ENCODE measurements around the gene BLCAP. TPM values are rescaled to one million over a fixed set of nuclear protein-coding genes. Genes with fewer than 3 reads are reported as not detected.

BLCAP gene
- total and polyA plus RNA-seq, 2 experiments from 2014 or later = 62.2 to 64.8 TPM

GRCh38 chr20:37530696-37531095 lies 3.0 kb upstream of the BLCAP start:
- H3K9me2 ChIP-seq (ENCODE audit: insufficient read depth) = no peaks in the 10 kb centered on the region
- H4K20me1 ChIP-seq (replicated peaks; ENCODE audit: insufficient read depth) = peaks cover 3% of the 10 kb centered on the region; the same call in 1 of the 2 replicates
- peaks cover 3% of the 10 kb centered on the region; the same call in 1 of the 3 replicates for H3K36me3 Mint-ChIP-seq (ENCODE audit: low read depth)
- no peak overlapping the region for H3K27ac Mint-ChIP-seq
- peaks cover 8% of the 10 kb centered on the region for H3K4me1 ChIP-seq (ENCODE audit: insufficient read depth)
- no peaks in the 10 kb centered on the region for H3K27me3 ChIP-seq (ENCODE audit: insufficient read depth)
- no peak overlapping the region for H3K27ac ChIP-seq (ENCODE audit: low read depth)
- no peak for TF ChIP-seq NANOG (IDR thresholded peaks at IDR 0.05; ENCODE audit: borderline replicate concordance)
- no peak for TF ChIP-seq STAT1 (IDR thresholded peaks at IDR 0.05; ENCODE audit: unreplicated experiment)
- TF ChIP-seq EZH2phosphoT487 (IDR thresholded peaks at IDR 0.05; ENCODE audit: unreplicated experiment) = no peak
- TF ChIP-seq ZNF331 (CRISPR knock-in tag; IDR thresholded peaks at IDR 0.05; ENCODE audit: low read depth) = no peak
- no peak for TF ChIP-seq POLR2AphosphoS5 (IDR thresholded peaks at IDR 0.05; ENCODE audit: low read depth)
- TF ChIP-seq, protein P1, sequence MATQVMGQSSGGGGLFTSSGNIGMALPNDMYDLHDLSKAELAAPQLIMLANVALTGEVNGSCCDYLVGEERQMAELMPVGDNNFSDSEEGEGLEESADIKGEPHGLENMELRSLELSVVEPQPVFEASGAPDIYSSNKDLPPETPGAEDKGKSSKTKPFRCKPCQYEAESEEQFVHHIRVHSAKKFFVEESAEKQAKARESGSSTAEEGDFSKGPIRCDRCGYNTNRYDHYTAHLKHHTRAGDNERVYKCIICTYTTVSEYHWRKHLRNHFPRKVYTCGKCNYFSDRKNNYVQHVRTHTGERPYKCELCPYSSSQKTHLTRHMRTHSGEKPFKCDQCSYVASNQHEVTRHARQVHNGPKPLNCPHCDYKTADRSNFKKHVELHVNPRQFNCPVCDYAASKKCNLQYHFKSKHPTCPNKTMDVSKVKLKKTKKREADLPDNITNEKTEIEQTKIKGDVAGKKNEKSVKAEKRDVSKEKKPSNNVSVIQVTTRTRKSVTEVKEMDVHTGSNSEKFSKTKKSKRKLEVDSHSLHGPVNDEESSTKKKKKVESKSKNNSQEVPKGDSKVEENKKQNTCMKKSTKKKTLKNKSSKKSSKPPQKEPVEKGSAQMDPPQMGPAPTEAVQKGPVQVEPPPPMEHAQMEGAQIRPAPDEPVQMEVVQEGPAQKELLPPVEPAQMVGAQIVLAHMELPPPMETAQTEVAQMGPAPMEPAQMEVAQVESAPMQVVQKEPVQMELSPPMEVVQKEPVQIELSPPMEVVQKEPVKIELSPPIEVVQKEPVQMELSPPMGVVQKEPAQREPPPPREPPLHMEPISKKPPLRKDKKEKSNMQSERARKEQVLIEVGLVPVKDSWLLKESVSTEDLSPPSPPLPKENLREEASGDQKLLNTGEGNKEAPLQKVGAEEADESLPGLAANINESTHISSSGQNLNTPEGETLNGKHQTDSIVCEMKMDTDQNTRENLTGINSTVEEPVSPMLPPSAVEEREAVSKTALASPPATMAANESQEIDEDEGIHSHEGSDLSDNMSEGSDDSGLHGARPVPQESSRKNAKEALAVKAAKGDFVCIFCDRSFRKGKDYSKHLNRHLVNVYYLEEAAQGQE (IDR thresholded peaks at IDR 0.05; ENCODE audit: unreplicated experiment) = no peak
- TF ChIP-seq ZNF462 (CRISPR knock-in tag; IDR thresholded peaks at IDR 0.05) = no peak
- no peak for TF ChIP-seq CREB1 (CRISPR knock-in tag; IDR thresholded peaks at IDR 0.05; ENCODE audit: low read depth)
- TF ChIP-seq ZNF114 (CRISPR knock-in tag; IDR thresholded peaks at IDR 0.05) = no peak
- no peak for TF ChIP-seq ETS1 (IDR thresholded peaks at IDR 0.05)
- no peak for TF ChIP-seq JUNB (IDR thresholded peaks at IDR 0.05; ENCODE audit: unreplicated experiment)
- no peak for TF ChIP-seq EZH2 (IDR thresholded peaks at IDR 0.05; ENCODE audit: low read depth, unreplicated experiment)
- TF ChIP-seq CTCF (conservative IDR thresholded peaks at IDR 0.05; ENCODE audit: low read depth in 2 of 2) = no peak
- peaks cover 6% of the 10 kb centered on the region for H3K27me3 Mint-ChIP-seq (ENCODE audit: insufficient read depth, low read depth, poor library complexity)
- 0 out of 3 replicates have a peak, but pooled peaks cover 5% of the 10 kb centered on the region for H3K9me3 Mint-ChIP-seq
- peaks cover 22% of the 10 kb centered on the region for H3K79me2 ChIP-seq (replicated peaks; ENCODE audit: insufficient read depth)
- DNase-seq (ENCODE audit: low spot score) (no peak), ATAC-seq (no peak)
- no peaks in the 10 kb centered on the region for H3K36me3 ChIP-seq (ENCODE audit: insufficient read depth)
- no peak overlapping the region for H3K4me2 ChIP-seq
- H3F3A ChIP-seq (replicated peaks; ENCODE audit: low read depth) = no peaks in the 10 kb centered on the region
- H3K4me1 Mint-ChIP-seq = peaks cover 23% of the 10 kb centered on the region
- H2AFZ ChIP-seq = no peak overlapping the region
- no peak overlapping the region for H3K4me3 ChIP-seq
- H3K4me3 Mint-ChIP-seq = no peak overlapping the region

Measured in GM23338 (cell line).